Measurements from ENCODE around the gene TOE1. TPM values are rescaled to one million over a fixed set of nuclear protein-coding genes. Genes with fewer than 3 reads are reported as not detected.

TOE1 gene
- total and polyA plus RNA-seq, 2 of the 8 experiments (the other 6 are each of a cell fraction or from before 2014, with no cell fraction given) = 15.2 to 25.8 TPM

- TF ChIP-seq TAF7 (optimal IDR thresholded peaks at IDR 0.05; ENCODE audit: borderline replicate concordance, low read depth, low read length) (no peak), TEAD4 (IDR thresholded peaks at IDR 0.05; ENCODE audit: low read depth, low read length) (no peak; the same call in 1 of the 2 replicates), JUND (IDR thresholded peaks at IDR 0.05; ENCODE audit: low read length) (peak; percentile 64; the same call in 1 of the 2 replicates), E2F6 (IDR thresholded peaks at IDR 0.05) (no peak; the same call in 1 of the 2 replicates), BRCA1 (IDR thresholded peaks at IDR 0.05; ENCODE audit: low read depth, low read length) (no peak), CHD7 (IDR thresholded peaks at IDR 0.05; ENCODE audit: insufficient replicate concordance, low read length) (no peak), CBX8 (IDR thresholded peaks at IDR 0.05; ENCODE audit: borderline replicate concordance, low read depth, low read length) (no peak), SIN3A (conservative IDR thresholded peaks at IDR 0.05 in 1 of 2, IDR thresholded peaks at IDR 0.05 in 1 of 2; ENCODE audit: low read depth in 1 of 2, low read length in 2 of 2) (no peak)
Observed at GRCh38 chr1:45303520-45304310, 36.3 kb upstream of the TOE1 start (continued).
